Liver (tissue), 3 donors: ENCODE data around the gene GCC2.

Source experiments
- CTCF ChIP-seq: fragments of 150-350 bp; IDR thresholded peaks from 2 replicates; pipeline ENCODE4 v1.5.1; 2017; ENCODE audit warnings: improper control_type of control experiment, low read depth, low read length; ENCODE audit not compliant: missing input control
- MAX ChIP-seq: IDR thresholded peaks from 2 replicates; pipeline ENCODE4 v1.6.1; 2016; ENCODE audit warnings: antibody characterized with exemption
- RAD21 ChIP-seq, 2 donors: IDR thresholded peaks; 2 replicates each; pipeline ENCODE4 v1.6.1; 2016; ENCODE audit warnings: antibody characterized with exemption in 2 of 2, mild to moderate bottlenecking in 2 of 2
- REST ChIP-seq: IDR thresholded peaks from 2 replicates; pipeline ENCODE4 v1.6.1; 2016; ENCODE audit warnings: antibody characterized with exemption, mild to moderate bottlenecking
- SP1 ChIP-seq: IDR thresholded peaks from 2 replicates; pipeline ENCODE4 v1.6.1; 2018; ENCODE audit warnings: antibody characterized with exemption, mild to moderate bottlenecking
- TAF1 ChIP-seq: conservative IDR thresholded peaks from 2 replicates; pipeline ENCODE4 v1.6.1; 2016; ENCODE audit warnings: antibody characterized with exemption, mild to moderate bottlenecking
- donor health status: healthy.
- donor health status: healthy.

DNA sequence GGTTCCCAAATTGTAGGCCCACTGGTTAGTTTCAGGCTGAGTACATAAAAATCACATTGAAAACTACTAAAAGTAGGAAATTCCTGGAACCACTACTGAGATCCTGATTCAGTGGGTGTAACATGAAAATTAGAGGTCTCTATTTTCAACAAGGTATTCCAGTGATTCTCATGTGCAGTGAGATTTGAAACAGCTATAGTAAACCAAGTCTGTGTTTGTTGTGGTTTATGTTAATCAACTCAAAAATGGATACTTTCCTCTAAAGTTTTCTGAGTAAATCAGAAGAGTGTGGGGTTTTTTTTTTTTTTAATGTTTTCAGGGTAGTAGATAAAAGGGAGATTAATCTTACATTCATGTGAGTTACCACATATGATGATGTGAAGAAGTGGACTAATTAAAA lies 42.8 kb downstream of the GCC2 start:
- TF ChIP-seq CTCF (no peak), REST (no peak), RAD21 (IDR thresholded peaks at IDR 0.05) (no peak), SP1 (no peak), TAF1 (no peak), MAX (no peak)
